ENCODE data around the gene HCRTR1.
A peak's percentile ranks its signal among the peaks of the same experiment; 100 is the strongest.

GRCh38 chr1:31572323-31573104, 45.0 kb upstream of the HCRTR1 start:
- peak; percentile 89 for TF ChIP-seq POLR2AphosphoS5 (IDR thresholded peaks at IDR 0.05)
- peak in 1 of 4 experiments; percentile 6 for TF ChIP-seq CTCF (IDR thresholded peaks at IDR 0.05)
- TF ChIP-seq POLR2A (IDR thresholded peaks at IDR 0.05): no peak
